Measurements from ENCODE around the gene DIRAS1.

- no peak for TF ChIP-seq EZH2 (IDR thresholded peaks at IDR 0.05; ENCODE audit: insufficient read depth, poor library complexity, severe bottlenecking)
- TF ChIP-seq EZH2phosphoT487 (IDR thresholded peaks at IDR 0.05; ENCODE audit: insufficient read depth, low read depth): no peak
Measured at GRCh38 chr19:2690856-2691255, 30.3 kb downstream of the DIRAS1 start.
